GM19467 (cell line): ENCODE data around the gene MYO18B.

Experiments
- ATAC-seq: cut with Tn5 transposase; IDR thresholded peaks from one replicate; pipeline ENCODE4 v1.9.1; 2021; ENCODE audit warnings: mild to moderate bottlenecking, moderate library complexity; ENCODE audit not compliant: unreplicated experiment

Gene MYO18B

DNA sequence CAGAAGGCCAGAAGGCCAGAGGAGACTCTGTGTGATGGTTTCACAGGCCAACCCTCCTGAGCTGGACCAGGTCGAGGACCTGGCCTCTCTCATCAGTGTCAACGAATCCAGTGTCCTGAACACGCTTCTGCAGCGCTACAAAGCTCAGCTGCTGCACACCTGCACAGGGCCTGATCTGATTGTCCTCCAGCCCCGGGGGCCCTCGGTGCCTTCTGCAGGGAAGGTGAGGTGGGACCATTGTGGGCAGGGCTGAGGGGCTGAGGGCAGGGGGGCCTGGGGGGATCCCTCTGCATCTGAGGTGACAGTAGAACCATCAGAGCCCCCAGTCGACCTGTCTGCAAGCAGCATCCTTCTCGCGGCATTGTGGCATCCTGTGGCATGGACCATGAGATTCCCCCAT lies 30.3 kb downstream of the MYO18B start:
- no peak for ATAC-seq

- ATAC-seq, result no peak
Measured at GRCh38 chr22:25774575-25775026, 32.6 kb downstream of the MYO18B start.

- ATAC-seq, result no peak
Measured at GRCh38 chr22:25775531-25775930, 33.5 kb downstream of the MYO18B start.

DNA sequence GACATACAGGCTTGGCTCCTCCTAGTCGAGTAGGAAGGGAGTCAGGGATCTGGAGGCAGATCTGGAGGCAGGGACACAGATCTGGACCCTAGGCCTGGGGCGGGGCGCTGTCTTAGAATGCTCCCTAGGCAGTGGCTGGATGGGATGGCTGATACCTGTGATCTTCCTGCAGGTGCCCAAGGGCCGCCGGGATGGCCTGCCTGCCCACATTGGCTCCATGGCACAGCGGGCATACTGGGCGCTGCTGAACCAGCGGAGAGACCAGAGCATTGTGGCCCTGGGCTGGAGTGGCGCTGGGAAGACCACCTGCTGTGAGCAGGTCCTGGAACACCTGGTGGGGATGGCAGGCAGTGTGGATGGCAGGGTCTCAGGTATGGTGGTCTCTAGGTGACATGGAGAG lies 35.4 kb downstream of the MYO18B start:
- ATAC-seq, result no peak

DNA sequence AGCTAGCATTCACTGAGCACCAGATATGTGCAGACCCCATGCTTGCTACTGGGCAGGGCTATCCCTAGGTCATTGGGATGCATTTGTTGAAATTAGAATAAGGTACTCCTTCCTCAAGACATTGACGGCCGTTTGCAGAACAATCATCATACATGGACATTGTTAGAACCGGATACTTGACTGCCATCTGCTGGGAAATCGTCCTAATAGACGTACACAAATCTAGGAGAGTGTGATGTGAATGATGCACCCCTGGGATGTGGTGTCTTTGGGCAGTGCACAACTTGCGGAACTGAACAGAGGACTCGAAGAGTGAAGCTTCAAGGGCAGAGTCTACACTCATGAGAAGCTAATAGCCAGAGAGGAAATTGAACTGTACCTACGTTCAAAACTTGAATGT lies 35.9 kb downstream of the MYO18B start:
- no peak for ATAC-seq

DNA sequence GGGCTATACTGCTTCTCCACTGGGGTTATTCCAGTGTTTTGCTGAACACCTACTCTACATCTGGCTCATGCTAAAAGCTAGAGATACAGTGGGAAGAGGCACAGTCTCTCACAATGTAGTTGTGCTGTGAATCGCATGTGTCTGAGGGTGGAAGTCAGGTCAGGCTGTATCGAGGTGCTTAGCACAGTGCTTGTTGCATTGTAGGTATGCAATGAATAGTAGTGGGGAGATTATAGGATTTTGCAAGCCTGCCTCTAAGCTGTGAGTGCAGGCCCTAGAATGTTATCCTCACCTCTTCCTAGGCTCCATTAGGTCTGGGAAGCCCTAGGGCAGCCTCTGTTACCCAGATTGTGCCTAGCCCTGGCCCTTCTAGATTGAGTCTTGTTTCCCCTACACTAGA lies 37.4 kb downstream of the MYO18B start:
- ATAC-seq, result no peak

DNA sequence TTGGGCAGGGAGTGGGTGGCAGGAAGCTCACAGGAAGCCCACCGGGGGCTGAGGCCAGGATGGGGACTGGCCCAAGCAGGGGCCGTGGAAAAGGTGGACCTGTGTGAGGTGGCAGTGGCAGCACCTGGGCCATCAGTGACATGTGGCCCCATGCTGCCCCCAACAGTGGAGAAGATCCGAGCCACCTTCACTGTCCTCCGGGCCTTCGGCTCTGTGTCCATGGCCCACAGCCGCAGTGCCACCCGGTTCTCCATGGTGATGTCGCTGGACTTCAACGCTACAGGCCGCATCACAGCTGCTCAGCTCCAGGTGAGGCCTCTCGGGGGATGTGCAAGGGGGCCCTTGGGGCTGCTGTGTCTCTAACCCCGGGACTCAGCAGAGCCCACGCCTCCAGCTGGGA lies 37.9 kb downstream of the MYO18B start:
- ATAC-seq, result no peak

DNA sequence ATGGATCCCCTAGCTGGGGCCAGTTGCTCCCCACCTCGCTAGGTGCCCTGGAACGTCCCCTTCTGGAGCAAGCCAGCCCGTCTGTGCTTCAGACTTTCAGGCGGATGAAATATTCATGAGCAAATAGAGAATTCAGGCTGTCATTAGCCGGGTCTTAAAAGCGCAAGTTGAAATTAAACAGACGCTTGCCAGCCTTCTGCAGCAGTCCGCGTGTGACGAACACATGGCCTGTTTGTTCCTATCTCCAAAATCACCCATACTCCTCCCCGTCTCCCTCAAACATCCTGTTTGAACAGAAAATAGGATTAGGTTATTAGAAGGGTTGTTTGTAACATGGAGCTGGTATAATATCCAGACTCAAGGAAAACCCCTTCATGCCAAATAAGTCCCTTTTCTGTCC lies 38.7 kb downstream of the MYO18B start:
- no peak for ATAC-seq

DNA sequence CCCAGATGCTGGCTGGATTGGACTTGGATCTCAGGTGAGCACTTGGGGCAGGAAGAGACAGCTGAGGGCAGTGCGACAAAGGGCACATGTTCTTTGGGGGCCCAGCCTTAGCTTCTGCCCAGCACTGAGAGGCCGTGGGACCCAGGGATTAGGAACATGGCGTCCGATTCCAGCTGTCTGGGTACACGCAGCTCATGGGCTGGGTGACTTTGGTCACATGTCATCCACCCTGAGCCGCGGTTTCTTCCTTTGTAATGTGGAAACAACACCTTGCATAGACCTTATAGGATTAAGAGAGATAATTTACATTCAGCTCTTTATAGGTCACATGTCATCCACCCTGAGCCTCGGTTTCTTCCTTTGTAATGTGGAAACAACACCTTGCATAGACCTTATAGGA lies 39.8 kb downstream of the MYO18B start:
- ATAC-seq, result no peak

DNA sequence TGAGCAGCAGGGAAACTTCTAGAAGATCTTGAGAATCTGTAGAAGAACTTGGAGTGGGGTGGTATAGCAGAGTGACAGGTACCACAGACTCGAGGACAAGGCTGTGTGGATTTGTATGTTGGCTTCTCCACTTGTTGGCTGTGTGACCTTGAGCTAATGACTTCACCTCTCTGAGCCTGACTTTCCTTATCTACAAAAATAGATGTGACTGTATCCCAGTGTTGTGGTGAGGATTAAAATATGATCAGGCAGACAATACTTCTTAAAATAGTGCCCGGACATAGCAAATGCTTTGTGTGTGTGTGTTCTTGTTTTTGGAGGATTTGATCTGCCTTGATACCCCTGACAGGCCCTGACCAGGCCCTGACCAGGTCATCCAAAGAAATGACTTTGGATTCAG lies 40.8 kb downstream of the MYO18B start:
- ATAC-seq, result no peak

DNA sequence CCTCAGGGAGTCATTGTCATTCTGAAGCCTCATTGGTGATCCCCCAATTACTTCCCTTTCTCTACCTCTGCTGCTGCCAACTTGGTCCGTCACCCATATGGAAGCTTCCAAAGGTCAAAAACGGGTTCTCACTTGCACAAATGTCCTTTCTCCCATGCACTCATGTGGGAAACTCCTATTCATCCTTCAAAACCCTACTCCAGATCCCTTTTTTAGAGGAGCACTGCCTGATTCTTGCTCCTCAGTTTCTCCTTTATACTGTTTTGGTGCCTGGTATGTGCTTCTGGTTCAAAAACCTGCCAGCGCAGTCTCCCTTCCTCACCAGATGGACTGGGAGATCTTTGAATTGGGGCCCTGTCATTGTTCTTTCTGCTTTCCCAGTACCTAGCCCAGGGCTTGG lies 41.9 kb downstream of the MYO18B start:
- no peak for ATAC-seq

DNA sequence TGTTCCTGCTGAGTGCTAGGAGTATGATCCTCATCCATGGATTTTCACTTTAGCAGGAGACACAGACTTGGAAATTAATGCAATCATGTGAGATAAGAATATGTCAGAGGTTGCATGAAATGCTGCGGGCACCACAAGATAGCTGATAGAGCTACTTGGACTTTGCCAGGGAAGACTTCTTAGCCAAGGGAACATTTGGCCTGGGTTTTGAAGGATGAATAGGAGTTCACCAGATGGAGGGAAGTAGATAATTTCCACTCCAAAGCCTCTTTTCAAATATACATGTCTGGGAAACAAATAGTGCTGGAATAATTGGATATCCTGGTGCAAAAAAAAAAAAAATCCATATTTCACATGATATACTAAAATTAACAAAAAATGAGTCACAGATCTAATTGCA lies 44.2 kb downstream of the MYO18B start:
- ATAC-seq, result no peak

DNA sequence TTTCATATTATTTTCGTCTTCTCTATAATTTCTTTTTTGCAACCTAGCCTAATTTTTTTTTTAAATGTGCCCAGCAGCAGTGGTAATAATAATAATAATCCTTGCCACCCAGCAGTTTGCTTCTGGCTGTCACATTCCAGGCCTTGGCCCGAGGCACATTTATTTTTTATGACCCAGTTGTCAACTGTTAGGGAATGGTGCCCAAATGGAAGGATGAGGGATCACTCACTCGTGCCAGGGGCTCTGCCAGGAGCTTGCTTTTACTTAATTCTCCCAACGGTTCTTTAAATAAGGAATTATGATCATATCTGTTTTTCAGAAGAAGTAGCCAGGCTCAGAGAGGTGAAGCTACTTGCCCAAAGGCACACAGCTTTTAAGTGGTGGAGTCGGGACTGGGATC lies 49.6 kb downstream of the MYO18B start:
- ATAC-seq, result no peak

GRCh38 chr22:25795478-25795877 lies 53.5 kb downstream of the MYO18B start:
- ATAC-seq, result no peak

GRCh38 chr22:25797498-25798290 lies 55.7 kb downstream of the MYO18B start:
- ATAC-seq, result no peak

DNA sequence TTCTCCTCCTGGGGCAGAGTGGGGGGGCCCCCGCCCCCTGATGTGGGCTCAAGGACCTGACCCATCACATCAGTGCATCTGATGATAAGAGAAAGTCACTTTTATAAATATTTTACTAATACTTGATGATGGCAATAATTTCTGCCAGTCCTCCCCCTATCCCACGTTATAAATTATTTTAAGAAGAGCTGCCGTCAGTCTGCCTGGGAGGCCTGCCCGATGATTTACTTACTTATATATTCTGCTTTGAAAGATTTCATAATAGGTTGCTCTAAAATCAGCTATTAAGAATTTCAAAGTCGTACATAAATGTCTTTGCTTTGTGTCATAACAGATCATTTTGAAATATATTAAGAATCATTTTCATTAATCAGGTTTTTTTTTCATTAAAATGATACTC lies 58.8 kb downstream of the MYO18B start:
- ATAC-seq, result no peak

GRCh38 chr22:25802018-25802417 lies 60.0 kb downstream of the MYO18B start:
- no peak for ATAC-seq

GRCh38 chr22:25804676-25805075 lies 62.7 kb downstream of the MYO18B start:
- no peak for ATAC-seq

DNA sequence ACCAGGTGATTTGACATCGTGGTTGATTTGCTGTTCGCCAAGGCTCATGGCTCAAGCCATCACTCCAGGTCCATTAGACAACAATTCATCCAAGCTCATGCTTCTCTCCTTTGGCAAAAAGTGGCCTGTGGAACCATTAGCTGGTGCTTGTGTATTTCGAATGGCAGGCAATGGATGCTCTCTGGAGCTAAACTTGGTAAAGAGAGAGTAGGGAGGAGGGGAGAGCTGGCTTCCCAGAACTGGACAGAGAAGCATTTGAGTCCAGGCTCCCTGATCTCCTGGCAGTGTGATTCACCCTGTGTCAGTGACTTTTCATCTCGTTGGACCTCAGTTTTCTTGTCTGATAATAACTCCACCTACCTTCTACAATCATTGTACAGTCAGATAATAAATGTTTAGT lies 64.6 kb downstream of the MYO18B start:
- no peak for ATAC-seq

GRCh38 chr22:25814685-25815084 lies 72.7 kb downstream of the MYO18B start:
- ATAC-seq, result no peak

DNA sequence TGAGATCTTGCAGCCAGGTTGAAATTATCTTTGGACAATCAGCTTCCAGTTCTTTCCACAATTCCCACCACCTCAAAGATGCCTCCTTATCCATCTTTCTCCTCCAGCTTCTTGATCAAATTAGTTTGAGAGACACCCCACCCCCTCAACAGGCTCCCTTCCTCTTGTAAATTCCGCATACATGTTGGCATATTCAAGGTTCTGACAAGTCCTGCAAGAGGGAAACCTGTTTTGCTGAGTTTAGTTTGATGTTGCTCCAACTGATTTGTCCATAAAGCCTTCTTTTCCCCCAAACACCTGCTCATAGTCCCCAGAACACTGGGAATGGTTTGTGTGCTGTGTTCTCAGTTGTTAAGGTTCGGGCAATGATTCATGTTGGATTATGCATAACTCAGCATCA lies 73.6 kb downstream of the MYO18B start:
- no peak for ATAC-seq

GRCh38 chr22:25816522-25817059 lies 74.6 kb downstream of the MYO18B start:
- ATAC-seq, result no peak
